22Rv1 (cell line): ENCODE results near the gene AIDA.

Experiments used
- CTCF ChIP-seq: fragments of 450-650 bp; IDR thresholded peaks from 2 replicates; pipeline ENCODE4 v1.5.1; 2017; ENCODE audit warnings: mild to moderate bottlenecking
- ZFX ChIP-seq: fragments of 450-650 bp; IDR thresholded peaks from 2 replicates; pipeline ENCODE4 v1.6.1; 2017; ENCODE audit warnings: antibody characterized with exemption, borderline replicate concordance

DNA sequence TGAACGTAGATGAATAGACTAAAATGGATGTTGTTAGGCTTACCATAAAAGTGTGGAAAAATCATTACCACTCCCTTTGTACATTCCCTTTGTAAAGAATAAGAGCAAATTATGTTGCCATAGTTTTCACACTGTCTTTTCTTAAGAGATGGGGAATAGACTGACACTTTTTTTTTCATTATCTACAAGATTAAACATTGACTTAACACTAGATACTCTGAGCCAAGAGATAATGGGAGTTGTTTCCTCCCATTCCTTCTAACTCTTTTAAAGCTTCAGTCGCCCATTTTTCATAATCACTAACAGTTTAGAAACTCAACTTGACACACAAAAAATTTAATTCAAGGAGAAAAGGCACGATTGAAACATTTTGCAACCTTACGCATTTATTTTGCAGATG lies 10.1 kb downstream of the AIDA start:
- TF ChIP-seq CTCF: no peak
- TF ChIP-seq ZFX: no peak
